HG03439 (cell line): ENCODE data around the gene POLR2L.

ENCODE experiments used
- ATAC-seq: cut with Tn5 transposase; IDR thresholded peaks from one replicate; pipeline ENCODE4 v1.9.1; 2021; ENCODE audit warnings: mild to moderate bottlenecking, moderate library complexity; ENCODE audit not compliant: unreplicated experiment

Gene POLR2L

GRCh38 chr11:842370-843002 is at the start of gene POLR2L, which contains the start of gene TSPAN4:
TSS of gene POLR2L (minus strand) at chr11:842529. CDS start at chr11:842508, 21 bp downstream.
TSS of gene TSPAN4 (plus strand) at chr11:842852. CDS start at chr11:850305, 7,453 bp downstream.
- ATAC-seq, result peak; percentile 65

DNA sequence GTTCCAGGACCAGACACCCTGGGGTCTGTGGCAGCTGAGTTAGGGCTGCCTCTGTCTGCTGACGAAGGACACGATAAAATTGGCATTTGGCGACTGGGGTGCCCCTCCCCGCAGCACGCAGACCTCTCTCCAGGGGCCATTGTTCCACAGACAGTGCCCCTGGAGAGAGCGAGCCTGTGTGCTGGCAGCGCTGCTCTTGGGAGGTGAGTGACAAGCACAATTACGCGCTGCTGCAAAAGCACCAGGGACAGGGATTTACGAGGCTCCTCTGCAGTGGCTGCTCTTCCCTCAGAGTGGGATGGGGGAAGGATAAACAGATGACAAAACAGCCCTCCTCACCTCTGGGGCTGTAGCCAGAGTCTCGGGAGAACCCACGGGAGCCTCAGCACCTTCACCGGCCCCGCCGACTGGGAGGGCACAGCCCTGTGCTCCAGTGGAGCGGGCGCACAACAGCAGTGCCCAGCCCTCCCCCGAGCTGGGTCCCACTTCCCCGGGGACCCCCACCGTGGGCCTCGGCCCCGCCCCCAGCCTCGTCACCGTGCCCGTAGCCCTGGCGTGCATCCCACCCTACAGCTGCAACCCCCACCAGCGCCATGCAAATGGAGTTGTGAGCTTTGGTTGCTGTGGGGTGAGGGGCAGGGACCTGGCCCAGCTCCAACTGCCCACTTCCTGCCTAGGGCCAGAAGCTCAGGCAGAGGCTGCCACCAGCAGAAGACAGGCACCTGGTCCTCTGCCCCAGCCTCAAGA is 48.6 kb upstream of the POLR2L start:
- ATAC-seq, result no peak

DNA sequence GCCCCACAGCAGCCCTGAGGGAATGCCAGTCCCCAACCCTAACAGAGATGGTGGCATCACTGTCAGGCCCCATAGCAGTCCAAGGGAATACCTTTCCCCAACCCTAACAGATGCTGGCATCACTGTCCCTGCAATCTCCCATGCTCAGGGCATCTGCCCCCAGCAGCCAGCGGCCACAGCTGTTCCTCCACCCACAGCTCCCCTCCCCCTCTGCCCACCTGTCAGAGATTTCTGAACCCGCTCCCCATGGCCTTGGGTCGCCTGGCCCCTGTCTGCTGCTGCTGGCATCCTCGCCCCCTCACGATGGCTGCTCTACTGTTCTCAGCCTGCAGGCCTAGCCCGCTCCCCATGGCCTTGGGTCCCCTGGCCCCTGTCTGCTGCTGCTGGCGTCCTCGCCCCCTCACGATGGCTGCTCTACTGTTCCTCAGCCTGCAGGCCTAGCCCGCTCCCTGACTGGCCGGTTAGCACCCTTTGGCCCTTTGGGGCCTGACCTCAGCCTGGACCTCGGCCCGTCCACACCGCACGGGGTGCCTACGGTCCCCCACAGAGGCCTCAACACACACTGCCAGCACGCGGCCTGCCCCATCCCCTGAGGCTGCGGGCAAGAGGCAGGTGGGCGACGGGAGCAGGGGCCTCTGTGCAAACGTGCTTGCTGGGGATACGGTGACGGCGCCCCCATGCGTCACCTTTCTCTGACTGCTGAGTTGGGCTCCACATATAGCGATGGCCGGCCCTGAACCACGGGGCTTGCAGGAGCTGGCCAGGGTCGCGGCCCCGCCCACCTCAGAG is 47.6 kb upstream of the POLR2L start:
- no peak for ATAC-seq

DNA sequence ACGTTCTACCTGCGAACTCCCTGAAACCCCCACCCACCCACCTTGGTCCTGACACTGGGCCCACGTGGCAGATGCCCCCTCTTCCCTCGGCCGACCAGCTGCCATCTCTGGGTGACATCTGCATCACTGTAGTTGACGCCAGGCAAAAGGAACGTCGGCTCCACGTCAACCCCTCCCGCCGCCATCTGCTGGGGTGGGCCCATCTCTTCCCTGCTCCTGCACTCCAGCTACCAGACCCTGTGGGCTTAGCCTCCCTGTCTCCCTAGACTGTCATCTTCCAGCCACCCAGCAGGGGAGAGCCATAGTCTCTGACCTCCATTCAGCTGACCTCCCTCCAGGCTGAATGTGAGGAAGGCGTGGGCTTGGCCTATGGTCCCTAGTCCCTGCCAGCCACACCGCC is 46.9 kb upstream of the POLR2L start:
- no peak for ATAC-seq

GRCh38 chr11:888310-889212 is 46.2 kb upstream of the POLR2L start:
- ATAC-seq, result no peak

GRCh38 chr11:887589-887988 is 45.3 kb upstream of the POLR2L start:
- no peak for ATAC-seq

- no peak for ATAC-seq
Measured at GRCh38 chr11:886568-886967, 44.2 kb upstream of the POLR2L start.

DNA sequence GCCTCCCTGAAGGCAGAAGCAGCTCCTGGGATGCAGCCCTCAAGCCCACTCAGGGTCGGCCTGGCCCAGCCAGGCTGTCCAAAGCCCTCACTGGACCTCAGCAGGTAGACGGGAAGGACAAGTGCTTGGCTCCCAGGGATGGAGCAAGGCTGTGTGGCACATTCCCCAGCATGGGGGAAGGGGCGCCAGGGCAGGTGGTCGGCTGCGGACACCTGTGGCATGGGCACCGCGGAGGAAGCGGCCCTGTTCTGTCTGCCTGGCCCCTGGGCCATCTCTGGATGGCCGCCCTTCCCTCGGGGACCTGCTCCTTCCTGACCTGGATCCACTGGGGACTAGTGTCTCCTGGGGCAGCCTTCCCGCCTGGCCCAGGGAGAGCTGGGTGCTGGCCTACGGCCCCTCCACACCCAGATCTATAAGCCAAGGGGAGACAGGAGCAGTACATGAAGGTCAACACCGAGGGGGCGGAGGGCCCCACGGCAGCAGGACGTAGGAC is 42.3 kb upstream of the POLR2L start:
- no peak for ATAC-seq

DNA sequence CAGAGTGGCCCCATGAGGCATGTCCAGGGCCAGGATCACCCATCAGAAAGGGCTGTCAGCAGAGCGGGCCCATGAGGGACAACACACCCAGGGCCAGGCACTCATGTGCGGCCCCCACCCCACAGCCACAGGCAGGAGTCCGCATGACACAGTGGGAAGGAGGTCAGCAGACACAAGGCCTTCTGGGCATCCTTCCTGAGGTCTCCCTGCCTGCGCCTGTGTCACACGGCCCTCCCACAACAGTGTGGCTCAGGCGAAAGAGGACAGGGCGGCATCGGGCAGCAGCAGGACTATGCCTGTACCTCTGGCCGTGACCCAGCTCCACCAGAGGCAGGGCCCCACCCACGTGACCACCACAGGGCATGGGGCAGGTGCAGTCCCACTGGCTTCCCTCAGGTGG is 41.2 kb upstream of the POLR2L start:
- no peak for ATAC-seq

DNA sequence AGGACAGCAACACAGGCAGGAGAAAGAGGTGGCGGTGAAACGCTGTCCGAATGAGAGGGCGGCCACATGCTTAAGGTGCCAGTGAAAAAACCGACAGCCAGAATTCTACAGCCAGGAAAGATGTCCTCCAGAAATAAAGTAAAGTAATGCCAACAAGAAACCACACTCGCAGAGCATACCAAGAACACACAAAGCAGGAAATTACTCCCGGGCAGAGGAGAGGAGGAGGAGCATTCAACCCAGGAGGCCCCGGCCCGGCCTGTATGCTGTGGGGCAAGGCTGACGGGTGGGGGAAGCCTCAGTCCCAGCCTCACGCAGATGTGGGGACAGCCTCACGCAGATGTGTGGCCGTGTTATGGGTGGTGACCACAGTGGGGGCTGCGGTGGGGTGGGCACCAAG is 40.3 kb upstream of the POLR2L start:
- no peak for ATAC-seq

DNA sequence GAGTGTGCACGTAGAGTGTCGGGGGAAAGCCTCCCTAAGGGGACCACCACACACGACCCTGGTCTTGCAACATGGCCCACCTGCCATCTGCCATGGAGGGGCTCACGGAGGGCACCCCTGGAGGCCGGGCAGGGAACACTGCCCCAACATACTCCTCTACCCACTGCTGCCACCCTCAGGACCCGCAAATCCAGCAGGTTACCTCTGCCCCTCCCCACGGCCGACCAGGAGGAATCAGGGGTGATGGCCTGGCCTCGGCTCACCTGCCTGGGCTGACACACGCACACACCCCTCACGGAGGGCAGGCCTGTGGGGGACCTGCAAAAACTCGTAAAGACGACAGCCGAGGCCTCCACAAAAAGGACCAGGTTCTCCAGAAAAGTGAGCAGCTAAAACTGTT is 38.1 kb upstream of the POLR2L start:
- ATAC-seq, result no peak

GRCh38 chr11:877565-877964 is 35.2 kb upstream of the POLR2L start:
- ATAC-seq, result no peak

GRCh38 chr11:876545-876944 is 34.2 kb upstream of the POLR2L start:
- no peak for ATAC-seq

- ATAC-seq, result no peak
Measured at GRCh38 chr11:875769-876301, 33.5 kb upstream of the POLR2L start.

- no peak for ATAC-seq
Measured at GRCh38 chr11:875203-875602, 32.9 kb upstream of the POLR2L start.

- ATAC-seq, result no peak
Measured at GRCh38 chr11:873706-874105, 31.4 kb upstream of the POLR2L start.

DNA sequence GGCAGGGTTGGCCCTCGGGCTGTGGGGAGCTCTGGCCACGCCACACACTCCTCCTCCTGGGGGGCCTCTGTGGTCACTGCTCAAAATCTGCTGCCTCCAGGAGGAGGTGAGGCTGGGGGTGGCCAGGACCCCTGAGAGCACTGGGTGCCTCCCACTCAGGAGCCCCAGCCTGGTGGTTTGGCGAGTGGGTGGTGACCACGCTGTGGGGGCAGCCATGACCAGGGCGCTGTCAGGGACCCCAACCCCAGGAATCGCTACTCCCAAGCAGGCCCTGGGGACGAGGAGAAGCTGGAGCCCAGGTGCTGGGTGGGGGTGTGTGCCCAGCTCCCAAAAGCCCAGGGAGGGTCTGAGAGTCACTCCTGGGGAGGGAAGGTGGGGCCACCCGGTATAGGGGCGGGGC is 30.5 kb upstream of the POLR2L start:
- ATAC-seq, result no peak

DNA sequence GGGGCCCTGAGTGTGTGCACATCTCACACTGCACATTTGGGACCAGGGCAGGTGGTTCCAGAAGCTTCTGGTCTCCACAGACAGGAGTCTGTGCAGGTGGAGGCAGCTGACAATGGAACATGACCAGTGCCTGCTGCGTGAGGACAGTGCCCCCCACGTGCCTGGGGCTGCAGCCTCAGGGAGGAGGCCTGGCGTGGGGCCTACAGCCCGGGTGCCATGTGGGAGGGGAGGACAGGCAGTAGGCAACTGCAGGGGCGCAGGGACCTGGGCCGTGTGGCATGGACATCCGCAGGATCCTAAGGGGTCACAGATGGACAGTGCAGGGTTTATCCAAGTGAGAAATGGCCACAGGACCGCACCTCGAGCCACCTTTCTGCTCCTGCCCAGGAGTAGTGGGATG is 29.1 kb upstream of the POLR2L start:
- ATAC-seq, result no peak

DNA sequence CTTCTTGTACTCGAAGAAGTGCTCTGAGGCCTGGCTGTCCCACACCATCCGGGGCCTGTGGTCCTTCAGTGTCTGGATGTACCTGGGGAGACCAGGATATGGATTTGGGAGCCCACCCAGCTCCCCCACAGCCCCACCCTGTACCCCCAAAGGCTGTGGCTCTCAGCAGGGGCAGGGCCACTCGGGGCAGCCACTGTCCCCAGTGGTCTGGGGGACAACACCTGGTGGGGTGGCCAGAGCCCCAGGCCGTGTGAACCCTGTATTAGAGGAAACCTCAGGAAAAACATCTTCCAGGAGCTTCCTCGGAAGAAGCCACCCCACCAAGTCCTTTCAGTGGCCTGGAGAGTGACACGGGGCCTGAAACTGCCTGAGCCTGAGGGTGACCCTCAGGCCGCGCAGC is 28.1 kb upstream of the POLR2L start:
- no peak for ATAC-seq

- no peak for ATAC-seq
Measured at GRCh38 chr11:870127-870413, 27.7 kb upstream of the POLR2L start.
